OCI-LY1 (cell line): ENCODE results near the gene RDH13.

Experiments used
- H2AFZ ChIP-seq: fragments of 200-600 bp; sonication (generic), shearing (Covaris generic); 2 replicates; pipeline ENCODE4 v1.6.0; 2014; ENCODE audit warnings: antibody characterized with exemption, mild to moderate bottlenecking, low read length
- H3F3A ChIP-seq: fragments of 200-600 bp; sonication (generic), shearing (Covaris generic); 2 replicates; pipeline ENCODE4 v1.6.0; 2014; ENCODE audit warnings: mild to moderate bottlenecking, antibody characterized with exemption, low read length, moderate library complexity; ENCODE audit not compliant: insufficient read depth
- H3K27ac ChIP-seq: fragments of 200-600 bp; sonication (generic); 2 replicates; pipeline ENCODE4 v1.5.1; 2014; ENCODE audit warnings: low read length, mixed run types, mild to moderate bottlenecking, low read depth; ENCODE audit not compliant: poor library complexity, severe bottlenecking
- H3K27me3 ChIP-seq: fragments of 200-600 bp; sonication (generic); 2 replicates; pipeline ENCODE4 v1.6.0; 2014; ENCODE audit warnings: antibody characterized with exemption, mild to moderate bottlenecking, low read length, moderate library complexity; ENCODE audit not compliant: insufficient read depth
- H3K36me3 ChIP-seq: fragments of 200-600 bp; sonication (generic); 2 replicates; pipeline ENCODE4 v1.6.1; 2014; ENCODE audit warnings: mild to moderate bottlenecking, antibody characterized with exemption, low read length, moderate library complexity, mixed read lengths; ENCODE audit not compliant: insufficient read depth
- H3K4me1 ChIP-seq: fragments of 200-600 bp; sonication (generic); 2 replicates; pipeline ENCODE4 v1.5.1; 2014; ENCODE audit warnings: mild to moderate bottlenecking, low read length, moderate library complexity; ENCODE audit not compliant: insufficient read depth, severe bottlenecking
- H3K4me2 ChIP-seq: fragments of 200-600 bp; sonication (generic), shearing (Covaris generic); 2 replicates; pipeline ENCODE4 v1.6.1; 2014; ENCODE audit warnings: low read length
- H3K4me3 ChIP-seq: fragments of 200-600 bp; sonication (generic); 2 replicates; pipeline ENCODE4 v1.5.1; 2014; ENCODE audit warnings: low read length, low read depth, mild to moderate bottlenecking, mixed read lengths; ENCODE audit not compliant: poor library complexity, severe bottlenecking
- H3K79me2 ChIP-seq: fragments of 200-600 bp; shearing (Covaris generic); 2 replicates; pipeline ENCODE4 v1.6.1; 2016; ENCODE audit warnings: mixed run types, low read length, mixed read lengths; ENCODE audit not compliant: insufficient read depth
- H3K9ac ChIP-seq: fragments of 200-600 bp; sonication (generic), shearing (Covaris generic); 2 replicates; pipeline ENCODE4 v1.6.1; 2014; ENCODE audit warnings: mild to moderate bottlenecking, low read length, mixed read lengths
- H3K9me2 ChIP-seq: fragments of 200-600 bp; sonication (generic), shearing (Covaris generic); 2 replicates; pipeline ENCODE4 v1.6.1; 2014; ENCODE audit warnings: low read depth, mild to moderate bottlenecking, low read length, mixed read lengths
- H3K9me3 ChIP-seq: fragments of 200-600 bp; shearing (Covaris generic); 2 replicates; pipeline ENCODE4 v1.6.1; 2014; ENCODE audit warnings: low read length, mixed read lengths
- H4K20me1 ChIP-seq: fragments of 200-600 bp; sonication (generic), shearing (Covaris generic); 2 replicates; pipeline ENCODE4 v1.6.0; 2016; ENCODE audit warnings: mild to moderate bottlenecking, low read length; ENCODE audit not compliant: insufficient read depth
- CTCF ChIP-seq: fragments of 200-600 bp; sonication (generic), shearing (Covaris generic); IDR thresholded peaks from 2 replicates; pipeline ENCODE4 v1.5.1; 2017; ENCODE audit warnings: mild to moderate bottlenecking, antibody characterized with exemption, low read length, moderate library complexity, mixed read lengths
- EZH2 ChIP-seq: fragments of 200-600 bp; sonication (generic), shearing (Covaris generic); IDR thresholded peaks from 2 replicates; pipeline ENCODE4 v1.8.0; 2017; ENCODE audit warnings: borderline replicate concordance, mixed run types, mild to moderate bottlenecking, antibody characterized with exemption, low read length, moderate library complexity, mixed read lengths

The RDH13 gene

GRCh38 chr19:55053735-55054134 is 9.2 kb downstream of the RDH13 start:
- Histone ChIP-seq H3K79me2 (no peaks in the 10 kb centered on the region), H2AFZ (no peak overlapping the region), H3K4me1 (no peaks in the 10 kb centered on the region), H3K27me3 (no peaks in the 10 kb centered on the region), H3K9me2 (no peaks in the 10 kb centered on the region), H3K9me3 (no peaks in the 10 kb centered on the region), H3K36me3 (peaks cover 98% of the 10 kb centered on the region), H4K20me1 (no peaks in the 10 kb centered on the region), H3K9ac (no peak overlapping the region), H3K4me3 (no peak overlapping the region), H3F3A (no peaks in the 10 kb centered on the region), H3K27ac (no peak overlapping the region), H3K4me2 (no peak overlapping the region)
- TF ChIP-seq CTCF (no peak), EZH2 (no peak)

- no peaks in the 10 kb centered on the region for H3K9me2 ChIP-seq
- H3K27me3 ChIP-seq, result no peaks in the 10 kb centered on the region
- H3K36me3 ChIP-seq, result peaks cover 95% of the 10 kb centered on the region
- TF ChIP-seq EZH2 (no peak), CTCF (no peak)
- H3K79me2 ChIP-seq, result no peaks in the 10 kb centered on the region
- H3K4me3 ChIP-seq, result no peak overlapping the region
- H3F3A ChIP-seq, result no peaks in the 10 kb centered on the region
- no peaks in the 10 kb centered on the region for H3K4me1 ChIP-seq
- no peak overlapping the region for H3K9ac ChIP-seq
- no peak overlapping the region for H2AFZ ChIP-seq
- H4K20me1 ChIP-seq, result no peaks in the 10 kb centered on the region
- no peak overlapping the region for H3K27ac ChIP-seq
- H3K9me3 ChIP-seq, result no peaks in the 10 kb centered on the region
- H3K4me2 ChIP-seq, result no peak overlapping the region
These were observed 12.0 kb downstream of the RDH13 start for GRCh38 chr19:55050749-55051532.

GRCh38 chr19:55048446-55048845 is 14.5 kb downstream of the RDH13 start:
- H3K4me3 ChIP-seq, result no peak overlapping the region
- no peaks in the 10 kb centered on the region for H3K79me2 ChIP-seq
- no peaks in the 10 kb centered on the region for H4K20me1 ChIP-seq
- H3K9me2 ChIP-seq, result no peaks in the 10 kb centered on the region
- no peak overlapping the region for H2AFZ ChIP-seq
- H3K36me3 ChIP-seq, result peaks cover 91% of the 10 kb centered on the region
- H3K4me1 ChIP-seq, result no peaks in the 10 kb centered on the region
- no peaks in the 10 kb centered on the region for H3F3A ChIP-seq
- H3K27me3 ChIP-seq, result no peaks in the 10 kb centered on the region
- no peaks in the 10 kb centered on the region for H3K9me3 ChIP-seq
- H3K9ac ChIP-seq, result no peak overlapping the region
- no peak overlapping the region for H3K27ac ChIP-seq
- no peak for TF ChIP-seq EZH2
- no peak for TF ChIP-seq CTCF
- H3K4me2 ChIP-seq, result no peak overlapping the region
